ENCODE measurements around the gene PPWD1.

GRCh38 chr5:65566505-65566904, 3.4 kb downstream of the PPWD1 start:
- TF ChIP-seq POLR2A (IDR thresholded peaks at IDR 0.05; ENCODE audit: low read depth, low read length) (no peak), POLR2AphosphoS5 (IDR thresholded peaks at IDR 0.05; ENCODE audit: low read depth, low read length) (no peak), TAF1 (IDR thresholded peaks at IDR 0.05; ENCODE audit: borderline replicate concordance, low read depth, low read length) (no peak)
